ENCODE measurements around the gene GPR45. TPM values are rescaled to one million over a fixed set of nuclear protein-coding genes. Genes with fewer than 3 reads are reported as not detected.

Gene GPR45
- total RNA-seq, 1 experiment from 2014 or later, result not detected

Other genes starting within 250 kb of the GPR45 start
- gene MRPS9, start 203.7 kb upstream of the GPR45 start, total RNA-seq (2014; rRNA removed; shearing (Covaris generic); ENCODE audit: low replicate concordance), result 24.5 and 64.1 TPM in 2 replicates
- gene TGFBRAP1, start 88.0 kb downstream of the GPR45 start, total RNA-seq (2014; rRNA removed; shearing (Covaris generic); ENCODE audit: low replicate concordance), result 23.0 and 30.2 TPM in 2 replicates
- gene C2orf49, start 95.8 kb downstream of the GPR45 start, total RNA-seq (2014; rRNA removed; shearing (Covaris generic); ENCODE audit: low replicate concordance), result 26.3 and 42.4 TPM in 2 replicates
- 0.26 TPM in 1 of 2 replicates, not detected in the other for gene FHL2, start 157.3 kb downstream of the GPR45 start, total RNA-seq (2014; rRNA removed; shearing (Covaris generic); ENCODE audit: low replicate concordance)